Stimulated activated CD4-positive, alpha-beta T cell treated with anti-CD3 and anti-CD28 coated beads, TNF-alpha, amount 100 ng/mL, for 1 hour (primary cell): ENCODE measurements around the gene GFY.

Experiments
- DNase-seq, 3 donors: peaks; one replicate each; pipeline ENCODE4 v3.0.0-alpha.2; 2020; ENCODE audit warnings: low read depth in 3 of 3, low spot score in 1 of 3

The GFY gene

GRCh38 chr19:49427855-49428546, 2.8 kb downstream of the GFY start:
- DNase-seq, result no peak

GRCh38 chr19:49428547-49429451, 3.6 kb downstream of the GFY start:
- DNase-seq, result no peak

- DNase-seq, result no peak
These were observed 5.0 kb downstream of the GFY start for GRCh38 chr19:49430172-49430677.

- no peak for DNase-seq
These were observed 5.6 kb downstream of the GFY start for GRCh38 chr19:49430678-49431329.

GRCh38 chr19:49431330-49431749, 6.2 kb downstream of the GFY start:
- no peak for DNase-seq

- no peak for DNase-seq
These were observed 7.2 kb downstream of the GFY start for GRCh38 chr19:49432141-49433073.

GRCh38 chr19:49433240-49433901, 8.2 kb downstream of the GFY start:
- DNase-seq, result no peak

- no peak for DNase-seq
These were observed 9.9 kb downstream of the GFY start for GRCh38 chr19:49434907-49435583.

GRCh38 chr19:49435670-49436069, 10.5 kb downstream of the GFY start:
- DNase-seq, result no peak

GRCh38 chr19:49436381-49437017, 11.3 kb downstream of the GFY start:
- DNase-seq, result peak in 1 of 3 donors; percentile 42

GRCh38 chr19:49437231-49437630, 12.0 kb downstream of the GFY start:
- DNase-seq, result no peak

- DNase-seq, result no peak
These were observed 13.1 kb downstream of the GFY start for GRCh38 chr19:49438261-49438660.

GRCh38 chr19:49439836-49440235, 14.6 kb downstream of the GFY start:
- no peak for DNase-seq

- no peak for DNase-seq
These were observed 15.4 kb downstream of the GFY start for GRCh38 chr19:49440439-49441209.

GRCh38 chr19:49441210-49441959, 16.2 kb downstream of the GFY start, which contains the start of gene SLC17A7:
TSS of gene SLC17A7 (minus strand) at chr19:49441527. CDS start at chr19:49441379, 148 bp downstream.
- DNase-seq, result no peak

GRCh38 chr19:49441960-49442350, 16.8 kb downstream of the GFY start:
- DNase-seq, result no peak

- DNase-seq, result no peak
These were observed 17.2 kb downstream of the GFY start for GRCh38 chr19:49442354-49442753.
